ENCODE measurements around the gene NFE2L2.
"Not testable (repeated sequence)": the region's sequence is repeated elsewhere in the genome, so short reads cannot be mapped to it uniquely, and the experiment has no call there.

NFE2L2 gene

DNA sequence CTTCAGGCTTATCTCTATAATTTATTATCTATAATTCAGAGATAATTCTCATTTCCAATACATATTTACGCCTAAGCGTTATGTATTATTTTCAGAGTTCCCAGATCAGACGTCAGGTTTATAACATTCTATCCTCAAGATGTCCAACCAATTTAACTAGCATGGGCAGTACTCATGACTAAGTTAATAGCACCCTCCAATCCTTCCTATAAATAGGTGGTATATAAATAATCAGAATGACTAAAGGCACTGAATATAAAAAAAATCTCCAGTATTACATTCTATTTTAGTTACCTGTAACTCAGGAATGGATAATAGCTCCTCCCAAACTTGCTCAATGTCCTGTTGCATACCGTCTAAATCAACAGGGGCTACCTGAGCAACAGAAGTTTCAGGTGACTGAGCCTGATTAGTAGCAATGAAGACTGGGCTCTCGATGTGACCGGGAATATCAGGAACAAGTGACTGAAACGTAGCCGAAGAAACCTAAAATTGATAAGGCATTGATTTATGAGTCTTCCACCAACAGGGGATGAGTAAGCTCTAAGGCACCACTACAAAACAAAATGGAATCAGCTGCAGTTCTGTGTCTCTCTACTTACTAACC lies 32.3 kb downstream of the NFE2L2 start:
- DNase-seq, result no peak

DNA sequence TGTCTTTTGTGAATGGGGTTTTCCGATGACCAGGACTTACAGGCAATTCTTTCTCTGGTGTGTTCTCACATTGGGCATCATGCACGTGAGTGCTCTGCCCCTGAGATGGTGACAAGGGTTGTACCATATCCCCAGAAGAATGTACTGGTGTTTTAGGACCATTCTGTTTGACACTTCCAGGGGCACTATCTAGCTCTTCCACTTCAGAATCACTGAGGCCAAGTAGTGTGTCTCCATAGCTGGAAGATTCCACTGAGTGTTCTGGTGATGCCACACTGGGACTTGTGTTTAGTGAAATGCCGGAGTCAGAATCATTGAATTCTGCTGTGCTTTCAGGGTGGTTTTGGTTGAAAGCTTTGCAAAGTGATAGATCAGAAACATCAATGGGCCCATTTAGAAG lies 33.3 kb downstream of the NFE2L2 start:
- DNase-seq, result no peak

DNA sequence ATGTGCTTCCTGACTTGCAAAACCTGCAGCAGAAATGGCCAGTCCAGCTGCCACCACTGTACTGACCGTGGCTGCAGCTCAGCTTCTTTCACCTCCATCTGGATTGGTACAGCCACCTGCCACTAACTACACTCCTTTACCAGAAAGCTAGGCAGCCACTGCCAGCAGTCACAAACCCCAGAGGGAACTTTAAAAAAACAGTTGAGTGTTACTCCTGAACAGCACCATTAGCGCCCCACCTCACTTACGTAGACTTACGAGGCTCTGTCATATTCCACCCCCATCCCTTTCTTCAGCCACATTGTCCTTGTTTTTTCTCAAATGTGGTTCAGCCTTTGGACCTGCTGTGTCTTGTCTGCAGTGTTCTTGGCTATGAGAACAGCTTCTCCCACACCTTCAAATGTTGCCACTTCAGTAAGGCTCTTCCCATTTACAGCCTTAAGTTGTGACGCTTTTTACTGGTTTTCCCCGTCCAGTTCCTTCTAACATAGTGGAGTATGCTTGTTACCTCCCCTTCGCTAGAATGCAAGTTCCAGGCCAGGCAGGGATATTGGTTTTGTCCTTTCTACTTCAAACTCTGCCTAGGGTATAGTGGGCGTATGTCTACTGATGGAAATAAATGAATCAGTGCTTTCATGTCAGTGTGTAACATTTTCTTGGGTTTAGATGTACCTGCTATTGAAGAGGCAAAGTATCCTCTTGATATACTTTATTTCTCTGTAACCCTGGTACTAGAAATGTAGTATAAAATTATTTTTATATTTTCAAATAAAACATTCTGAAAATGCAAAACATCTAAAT lies 34.9 kb downstream of the NFE2L2 start:
- no peak for DNase-seq

DNA sequence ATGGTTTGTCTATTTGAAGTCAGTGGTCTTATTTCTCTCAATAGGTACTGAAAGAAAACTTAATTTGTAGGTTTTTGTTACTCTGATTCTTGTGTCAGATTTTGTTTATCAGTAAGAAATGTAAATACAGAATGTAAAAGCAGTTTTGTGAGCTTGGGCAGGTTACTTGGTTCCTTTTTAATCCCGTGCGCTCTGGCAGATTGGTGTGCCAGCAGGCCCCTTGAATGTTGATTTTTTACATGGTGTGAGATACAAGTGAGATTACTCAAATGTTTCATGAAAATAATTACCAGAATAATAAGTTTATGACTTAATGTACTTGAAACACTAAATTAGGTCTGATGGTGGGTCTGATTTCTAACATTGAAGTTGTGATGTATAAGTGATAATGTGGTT lies 38.6 kb downstream of the NFE2L2 start:
- no peak for DNase-seq

DNA sequence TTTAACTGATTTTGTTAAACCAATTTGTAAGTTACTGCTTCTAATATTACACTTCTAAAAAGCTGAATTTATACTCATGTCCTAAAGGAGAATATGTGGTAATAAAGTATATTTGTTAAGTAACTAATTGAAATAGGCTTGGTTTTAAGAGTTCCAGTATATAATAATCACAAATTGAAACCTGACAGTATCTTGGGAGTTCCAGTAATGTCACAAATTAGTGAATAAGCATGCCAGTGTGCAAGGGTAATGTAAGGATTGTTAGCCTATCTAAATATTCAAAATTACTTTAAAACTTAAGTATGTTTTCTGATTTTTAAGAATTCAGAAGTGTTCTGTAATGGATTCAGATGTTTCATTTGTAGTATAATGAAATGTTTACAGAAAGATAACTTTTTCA lies 41.1 kb downstream of the NFE2L2 start:
- not testable (repeated sequence) for DNase-seq

DNA sequence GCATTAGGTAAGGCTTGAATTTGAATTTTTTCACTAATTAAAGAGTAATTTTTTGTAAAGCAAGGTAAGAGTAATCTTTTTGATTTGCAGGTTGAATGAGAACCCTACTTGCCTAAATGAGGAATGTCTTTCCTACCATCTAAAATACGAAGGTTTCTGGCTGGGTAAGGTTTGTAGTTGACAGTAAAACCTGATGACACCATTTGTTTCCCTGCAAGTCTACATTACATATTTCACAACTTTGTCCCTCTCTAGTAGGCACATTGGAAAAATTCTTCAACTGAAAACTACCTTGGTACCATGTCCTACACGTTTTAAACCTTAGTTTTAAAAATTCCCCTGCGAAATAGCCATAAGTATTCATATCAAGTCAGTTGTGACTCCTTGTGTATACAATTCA lies 42.6 kb downstream of the NFE2L2 start:
- no peak for DNase-seq

DNA sequence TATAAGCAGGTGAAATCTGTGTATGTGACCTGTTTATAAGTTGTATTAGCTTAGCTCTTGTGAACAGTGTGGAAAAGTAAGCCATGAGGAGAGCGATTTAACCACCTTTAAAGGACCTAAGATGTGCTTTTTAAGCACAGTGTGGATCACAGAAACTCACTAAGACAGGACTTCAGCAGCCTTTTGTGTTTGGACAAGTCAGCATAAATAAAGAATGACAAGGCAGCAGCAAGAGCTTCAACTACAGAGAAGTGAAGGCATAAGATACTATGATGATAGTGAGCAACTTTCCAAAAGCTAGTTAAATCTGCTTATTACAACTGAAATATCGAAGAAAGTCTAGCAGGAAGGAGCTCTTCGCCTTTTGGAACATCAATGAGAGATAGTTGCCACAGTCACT lies 43.0 kb downstream of the NFE2L2 start:
- DNase-seq, result no peak

DNA sequence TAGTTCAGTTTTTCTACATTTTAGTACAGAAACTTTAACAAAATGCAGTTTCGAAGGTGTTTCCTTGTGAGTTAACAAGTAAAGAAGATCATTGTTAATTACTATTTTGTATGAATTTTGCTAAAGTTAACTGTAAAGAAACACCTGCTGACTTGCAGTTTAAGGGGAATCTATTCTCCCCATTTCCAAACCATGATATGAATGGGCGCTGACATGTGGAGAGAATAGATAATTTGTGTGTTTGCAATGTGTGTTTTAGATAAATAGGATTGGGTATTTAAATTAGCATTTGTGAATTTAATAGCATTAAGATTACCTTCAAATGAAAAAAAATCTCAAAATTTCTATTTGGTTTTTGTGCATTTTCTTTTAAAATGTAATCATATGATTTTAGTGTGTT lies 44.7 kb downstream of the NFE2L2 start:
- DNase-seq, result not testable (repeated sequence)

DNA sequence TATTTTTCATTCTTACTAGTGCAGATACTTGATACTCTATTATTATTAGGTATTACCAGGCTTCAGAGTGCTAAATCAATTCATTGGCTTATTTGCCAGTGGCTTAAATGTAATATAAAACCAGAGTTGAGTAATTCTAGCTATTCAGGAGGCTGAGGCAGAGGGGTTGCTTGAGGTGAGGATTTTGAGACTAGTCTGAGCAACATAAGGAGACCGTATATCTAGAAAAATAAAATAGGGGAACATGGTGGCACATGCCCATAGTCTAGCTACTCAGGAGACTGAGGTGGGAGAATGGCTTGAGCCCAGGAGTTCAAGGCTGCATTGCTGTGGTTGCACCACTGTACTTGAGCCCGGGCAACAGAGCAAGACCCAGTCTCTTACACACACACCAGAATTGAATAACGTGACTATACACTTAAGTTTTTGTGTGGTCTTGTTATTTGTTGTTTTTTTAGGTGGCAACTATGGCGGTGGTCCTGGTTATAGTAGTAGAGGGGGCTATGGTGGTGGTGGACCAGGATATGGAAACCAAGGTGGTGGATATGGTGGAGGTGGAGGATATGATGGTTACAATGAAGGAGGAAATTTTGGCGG lies 47.2 kb downstream of the NFE2L2 start:
- DNase-seq, result no peak

DNA sequence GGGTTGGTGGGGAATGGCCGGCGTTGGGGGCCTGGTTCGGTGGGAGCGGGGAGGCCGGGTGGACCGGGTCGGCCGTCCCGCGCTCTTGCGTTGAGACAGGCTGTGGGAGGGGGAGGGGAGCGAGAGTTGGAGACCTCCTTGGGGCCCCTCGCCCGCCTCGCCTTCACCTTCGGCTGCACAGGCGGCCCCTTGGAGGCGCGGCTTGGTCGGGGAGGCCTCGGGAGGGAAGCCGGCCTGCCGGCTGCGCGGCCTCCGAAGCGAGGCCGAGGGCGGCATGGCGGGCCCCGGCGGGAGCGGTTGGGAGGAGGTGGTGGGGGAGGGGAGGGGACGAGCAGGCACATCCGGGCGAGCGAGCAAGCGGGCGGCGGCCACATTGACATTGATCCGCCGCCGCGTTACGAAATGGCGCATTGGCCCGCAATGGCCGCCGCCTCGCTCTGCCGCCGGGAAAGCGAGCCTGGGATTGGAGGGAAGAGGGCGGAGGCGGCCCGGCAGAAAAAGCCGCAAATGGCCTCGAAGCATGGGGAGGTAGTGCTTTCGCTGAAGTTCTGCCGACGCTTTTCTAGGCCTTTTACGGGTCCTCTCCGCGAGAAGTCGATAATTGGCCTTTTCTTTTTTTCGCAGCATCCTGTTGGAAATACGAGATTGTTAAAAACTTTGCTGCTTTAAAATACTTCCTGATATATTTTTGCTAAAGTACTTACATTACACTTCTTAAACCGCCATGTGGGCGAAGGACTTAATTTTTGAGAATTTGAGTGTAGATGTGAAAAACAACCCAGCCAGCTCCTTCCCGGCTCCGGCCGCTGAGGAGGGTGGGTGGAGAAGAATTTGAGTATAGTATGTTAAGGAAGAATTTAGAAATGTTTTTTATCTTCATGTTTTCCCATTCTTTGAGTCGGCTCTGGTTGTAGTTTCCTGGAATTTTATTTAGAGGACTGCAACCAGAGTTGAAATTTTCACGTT lies 51.4 kb downstream of the NFE2L2 start:
- peak; percentile 93 for DNase-seq

DNA sequence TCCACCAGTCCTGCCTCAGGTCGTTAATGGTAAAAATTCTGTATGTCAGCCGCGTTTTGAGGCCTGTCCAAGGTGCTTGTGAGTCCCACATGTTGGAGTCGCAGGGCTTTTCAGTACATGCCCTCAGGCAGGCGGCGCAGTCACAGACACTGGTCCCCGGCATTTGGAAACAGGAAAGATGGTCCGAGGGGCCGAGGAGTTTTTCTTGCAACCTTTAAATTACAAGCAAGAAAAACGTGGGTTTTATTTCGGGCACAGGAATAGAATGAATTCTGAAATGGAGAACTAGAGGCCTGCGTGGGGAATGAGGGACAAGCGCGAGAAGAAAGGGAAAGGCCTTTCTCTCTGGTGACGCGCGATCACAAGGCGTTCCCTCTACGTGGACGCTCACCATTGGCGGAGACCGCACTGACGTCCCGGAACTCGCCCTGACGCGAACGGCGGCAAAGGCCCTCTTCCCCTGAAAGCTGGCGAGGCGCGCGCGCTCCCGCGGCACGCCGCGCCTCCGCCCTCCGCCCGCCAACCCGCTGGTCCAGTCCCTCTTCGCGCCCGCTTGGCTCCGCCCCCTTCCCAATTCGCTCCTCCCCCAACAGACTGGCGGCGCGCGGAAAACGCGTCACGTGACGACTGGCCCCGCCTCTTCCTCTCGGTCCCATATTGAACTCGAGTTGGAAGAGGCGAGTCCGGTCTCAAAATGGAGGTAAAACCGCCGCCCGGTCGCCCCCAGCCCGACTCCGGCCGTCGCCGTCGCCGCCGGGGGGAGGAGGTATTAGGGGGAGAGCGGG lies 52.2 kb downstream of the NFE2L2 start, which contains the start of gene HNRNPA3:
HNRNPA3 (plus strand) TSS at position 689 of the 785 bp plus-strand sequence; CDS start at position 695, 6 bp downstream.
- DNase-seq, result peak; percentile 99

DNA sequence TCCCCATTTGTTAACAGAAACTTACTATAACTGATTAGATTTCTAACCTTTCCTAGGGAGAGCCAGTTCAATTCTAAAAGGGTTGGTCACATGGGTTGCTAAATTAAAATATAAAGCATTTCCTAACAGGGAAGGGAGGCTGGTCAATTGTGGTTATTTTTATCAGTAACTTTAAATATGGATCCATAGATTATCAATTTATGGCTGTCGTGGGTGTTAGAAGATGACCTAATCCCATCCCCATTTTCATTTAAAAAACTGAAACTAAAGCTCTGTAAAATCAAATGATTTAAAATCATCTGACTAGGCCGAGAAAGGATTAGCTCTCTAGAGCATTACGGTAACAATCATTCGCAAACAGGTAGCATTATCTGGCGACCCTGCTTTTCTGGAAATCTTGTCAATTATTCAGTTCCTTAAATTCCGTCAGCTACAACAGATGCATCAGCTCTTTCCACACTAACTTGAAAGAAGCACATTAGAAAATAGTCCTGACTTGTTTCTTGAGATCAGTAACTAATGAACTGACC lies 52.9 kb downstream of the NFE2L2 start:
- no peak for DNase-seq

DNA sequence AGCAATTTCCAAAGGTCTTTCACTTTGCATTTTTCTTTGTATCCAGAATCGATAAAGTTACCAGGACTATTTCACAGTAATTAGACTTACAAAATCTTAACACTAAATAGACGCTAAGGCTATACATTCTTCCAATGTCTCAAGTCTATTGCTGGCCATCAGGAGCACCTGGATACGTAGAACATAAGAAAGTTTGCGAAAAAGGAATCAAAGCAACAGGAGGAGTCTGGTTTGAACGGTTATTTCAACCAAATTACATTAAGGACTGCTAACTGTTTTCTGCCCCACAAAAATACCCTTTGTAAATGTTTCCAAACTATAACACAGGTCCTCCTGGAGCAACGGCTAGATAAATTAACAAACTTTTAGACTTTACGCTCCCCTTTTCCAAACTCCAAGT lies 53.4 kb downstream of the NFE2L2 start:
- no peak for DNase-seq

DNA sequence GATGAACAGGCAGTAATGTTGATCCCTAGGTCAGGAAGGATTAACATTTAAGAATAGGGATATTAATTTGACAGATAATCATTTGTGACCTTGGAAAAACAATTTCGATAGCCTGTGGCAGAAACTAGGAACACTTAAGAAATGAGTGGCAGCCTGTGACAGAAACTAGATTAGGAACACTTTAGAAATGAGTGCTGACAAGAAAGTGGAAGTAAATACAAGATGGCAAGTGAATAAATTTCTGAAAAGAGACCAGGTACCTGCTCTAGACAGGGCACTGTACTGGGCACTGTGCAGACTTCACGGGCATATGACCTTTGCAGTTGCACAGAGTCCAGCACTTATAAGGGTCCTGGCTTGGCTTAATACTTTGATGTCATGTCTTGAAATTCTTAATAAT lies 57.4 kb downstream of the NFE2L2 start:
- no peak for DNase-seq

DNA sequence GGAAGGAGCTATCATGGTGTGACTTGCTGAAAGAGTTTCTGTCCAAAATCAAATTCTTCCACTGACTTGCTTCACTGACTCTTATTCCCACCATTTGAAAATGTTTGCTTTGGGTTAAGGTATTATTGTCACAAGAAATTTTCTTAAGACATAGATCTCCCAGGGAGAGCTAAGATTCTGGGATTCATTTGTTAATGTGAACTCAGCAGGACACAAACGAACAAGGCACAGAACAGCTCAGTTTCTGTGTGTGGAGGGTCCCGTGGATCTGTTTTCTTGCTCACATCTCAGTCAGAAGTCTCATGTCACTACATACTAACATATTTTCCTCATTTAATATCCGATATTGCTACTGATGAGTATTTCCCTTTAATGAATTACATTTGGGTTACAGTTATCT lies 60.1 kb downstream of the NFE2L2 start:
- no peak for DNase-seq

DNA sequence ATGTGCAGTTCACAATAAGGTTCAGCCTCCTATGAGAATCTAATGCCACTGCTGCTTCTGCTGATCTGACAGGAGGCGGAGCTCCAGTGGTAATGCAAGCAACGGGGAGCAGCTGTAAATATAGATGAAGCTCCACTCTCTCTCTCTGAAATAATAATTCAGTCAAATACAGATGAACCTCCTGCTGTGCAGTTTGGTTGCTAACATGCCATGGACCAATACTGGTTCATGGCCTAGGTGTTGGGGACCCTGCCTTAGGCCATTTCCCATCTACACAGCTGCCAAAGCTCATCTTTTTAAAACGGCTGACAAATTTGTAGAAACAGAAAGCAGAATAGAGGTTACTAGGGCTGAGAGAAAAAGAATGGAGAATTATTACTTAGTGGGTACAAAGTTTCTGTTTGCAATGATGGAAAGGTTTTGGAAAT lies 62.6 kb downstream of the NFE2L2 start:
- DNase-seq, result no peak

DNA sequence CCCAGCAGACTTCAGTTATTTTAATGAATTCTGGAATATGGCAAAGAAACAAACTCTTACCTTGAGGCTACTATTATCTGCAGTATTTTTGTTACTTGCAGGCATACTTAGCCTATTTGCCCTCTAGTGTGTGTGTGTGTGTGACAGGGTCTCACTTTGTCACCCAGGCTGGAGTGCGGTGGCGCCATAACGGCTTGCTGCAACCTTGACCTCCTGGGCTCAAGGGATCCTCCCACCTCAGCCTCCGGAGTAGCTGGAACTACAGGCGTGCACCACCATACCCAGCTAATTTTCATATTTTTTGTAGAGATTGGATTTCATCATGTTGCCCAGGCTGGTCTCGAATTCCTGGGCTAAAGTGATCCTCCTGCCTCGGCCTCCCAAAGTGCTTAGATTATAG lies 64.1 kb downstream of the NFE2L2 start:
- not testable (repeated sequence) for DNase-seq

DNA sequence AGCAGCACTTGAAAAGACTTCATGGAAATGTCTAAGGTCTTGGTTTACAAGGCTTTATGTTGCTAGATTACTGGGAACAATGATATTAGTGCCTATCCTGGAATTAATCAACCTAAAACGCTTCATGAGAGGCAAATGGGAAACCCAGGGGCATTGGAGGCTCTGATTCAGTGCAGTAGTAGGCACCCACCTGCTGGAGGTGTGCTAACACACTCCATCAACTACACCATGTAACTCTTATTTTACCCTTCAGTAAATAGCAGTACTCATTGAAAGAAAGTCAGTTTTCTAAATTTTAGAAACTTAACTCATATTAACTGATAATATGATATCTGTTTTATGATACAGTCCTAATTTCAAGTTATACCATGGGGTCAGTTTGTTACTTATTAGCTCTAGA lies 69.3 kb downstream of the NFE2L2 start:
- DNase-seq, result no peak

DNA sequence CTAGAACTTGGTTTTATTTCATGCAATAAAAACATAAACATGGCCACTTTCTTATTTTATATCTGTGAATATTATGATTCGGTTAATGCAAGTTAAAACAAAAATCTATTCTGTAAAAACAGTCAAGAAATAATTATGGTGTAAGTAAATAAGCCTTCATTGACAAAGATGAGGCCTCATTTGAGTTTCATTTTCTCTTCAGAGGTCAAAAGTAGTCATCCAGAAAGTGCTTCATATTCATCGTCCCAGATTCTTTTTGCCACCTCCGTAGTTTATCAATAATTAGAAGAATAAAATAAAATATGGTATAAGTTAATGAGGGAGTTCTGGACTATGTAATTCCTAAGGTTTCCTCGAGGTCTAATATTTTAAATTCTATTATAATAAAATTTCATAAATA lies 71.3 kb downstream of the NFE2L2 start:
- no peak for DNase-seq

DNA sequence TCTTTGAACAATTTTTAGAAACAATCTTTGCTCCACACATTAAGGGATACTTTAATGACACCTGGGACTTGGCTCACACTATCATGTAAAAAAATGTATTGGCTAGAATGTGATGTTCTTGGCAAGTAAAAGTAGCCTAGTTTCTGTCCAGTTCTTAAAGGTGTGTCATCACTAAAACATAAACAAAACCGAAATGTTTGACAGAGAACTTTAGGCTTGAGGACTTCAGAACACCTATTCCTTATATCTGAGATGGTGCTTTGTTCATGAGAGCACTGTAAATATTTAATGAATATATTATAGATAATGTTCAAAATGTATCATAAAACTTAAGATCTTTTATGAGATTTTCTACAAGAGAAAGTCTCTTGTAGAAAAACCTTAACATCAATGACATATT lies 71.7 kb downstream of the NFE2L2 start:
- no peak for DNase-seq

DNA sequence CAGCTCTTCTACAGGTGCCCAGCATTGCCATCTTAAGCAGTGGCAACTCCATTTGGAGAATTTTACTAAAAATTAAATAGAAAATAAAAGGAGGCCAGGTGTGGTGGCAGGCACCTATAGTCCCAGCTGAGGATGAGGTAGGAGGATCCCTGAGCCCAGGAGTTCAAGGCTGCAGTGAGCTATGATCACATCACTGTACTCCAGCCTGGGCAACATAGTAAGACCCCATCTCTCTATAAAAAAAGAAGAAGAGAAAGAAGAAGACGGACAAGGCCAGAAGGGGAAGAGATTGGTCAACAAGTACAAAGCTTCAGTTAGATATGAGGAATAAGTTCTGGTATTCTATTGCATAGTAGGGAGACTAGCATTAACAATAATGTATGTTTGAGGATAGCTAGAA lies 73.6 kb downstream of the NFE2L2 start:
- no peak for DNase-seq

Measured in stimulated activated CD4-positive, alpha-beta T cell treated with anti-CD3 and anti-CD28 coated beads, Interleukin-1b, Interleukin-23, amount 100 ng/mL, for 48 hours (primary cell).